HFFc6 (cell line): ENCODE data around the gene TNS4. TPM values are rescaled to one million over a fixed set of nuclear protein-coding genes. Genes with fewer than 3 reads are reported as not detected.
A peak's percentile ranks its signal among the peaks of the same experiment; 100 is the strongest.

ENCODE experiments used
- DNase-seq: peaks from one replicate; pipeline ENCODE4 v3.0.0-alpha.2; 2018
- H3K27ac Mint-ChIP-seq: 2 replicates; pipeline ENCODE4 v1.8.0; 2020; ENCODE audit warnings: mild to moderate bottlenecking, mixed read lengths
- H3K27me3 Mint-ChIP-seq: 2 replicates; pipeline ENCODE4 v1.8.0; 2021; ENCODE audit warnings: mild to moderate bottlenecking, moderate library complexity, mixed read lengths; ENCODE audit not compliant: insufficient read depth
- H3K36me3 Mint-ChIP-seq: 2 replicates; pipeline ENCODE4 v1.8.0; 2021; ENCODE audit warnings: low read depth, mixed read lengths
- H3K4me1 Mint-ChIP-seq: 2 replicates; pipeline ENCODE4 v1.8.0; 2020; ENCODE audit warnings: low read depth, mixed read lengths
- H3K4me3 Mint-ChIP-seq: 2 replicates; pipeline ENCODE4 v1.8.0; 2020; ENCODE audit warnings: mild to moderate bottlenecking, moderate library complexity, mixed read lengths
- H3K9me3 Mint-ChIP-seq: 2 replicates; pipeline ENCODE4 v1.8.0; 2020; ENCODE audit warnings: mild to moderate bottlenecking, mixed read lengths
- total RNA-seq, 6 experiments: library from RNA; stranded (reverse); fragmentation: NEBNext Ultra II Directional; extraction: Animal tissue kit (Norgen Biotek cat#: 25700); gene quantifications; 2 replicates in 1 of 6; 3 replicates in 5 of 6; pipeline ENCODE4 v1.2.3, GENCODE V29; 2021
- TF ChIP-seq, protein P1 (sequence below): fragments of 200-600 bp; sonication (generic); IDR thresholded peaks from 2 replicates; pipeline ENCODE4 v1.5.0; 2021; ENCODE audit warnings: antibody characterized with exemption, mild to moderate bottlenecking

Gene TNS4
- total RNA-seq, 6 experiments from 2014 or later: 0.17 TPM; not detected in 5

DNA sequence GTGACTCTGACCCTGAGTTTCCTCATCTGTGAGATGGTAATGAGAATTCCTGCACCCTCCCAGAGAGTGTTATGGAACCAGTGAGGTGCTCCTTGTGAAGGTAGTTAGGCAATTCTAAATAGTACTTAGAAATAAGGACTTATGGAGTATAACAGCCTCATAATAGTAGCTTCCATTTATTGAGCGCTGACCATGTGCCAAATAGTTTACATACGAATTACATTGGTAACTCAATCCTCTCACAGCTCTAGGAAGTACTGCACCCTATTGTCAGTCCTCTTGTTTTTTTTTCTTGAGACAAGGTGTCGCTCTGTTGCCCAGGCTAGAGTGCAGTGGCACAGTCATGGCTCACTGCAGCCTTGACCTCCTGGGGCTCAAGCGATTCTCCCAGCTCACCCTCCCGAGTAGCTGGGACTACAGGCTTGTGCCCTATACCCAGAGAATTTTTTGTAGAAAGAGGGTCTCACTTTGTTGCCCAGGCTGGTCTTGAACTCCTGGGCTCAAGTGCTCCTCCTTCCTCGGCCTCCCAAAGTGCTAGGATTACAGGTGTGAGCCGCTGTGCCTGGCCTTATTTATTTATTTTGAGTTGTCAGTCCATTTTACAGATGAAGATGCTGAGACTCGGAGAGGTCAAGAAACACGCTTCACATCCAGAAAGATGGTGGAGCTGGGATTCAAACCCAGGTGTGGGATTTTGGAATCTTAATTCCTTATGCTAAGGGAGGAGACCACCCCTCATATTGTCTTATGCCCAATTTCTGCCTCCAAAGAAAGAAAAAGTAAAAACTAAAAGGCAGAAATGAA lies 2.9 kb downstream of the TNS4 start:
- H3K27ac Mint-ChIP-seq: peak overlapping the region; percentile 65
- H3K36me3 Mint-ChIP-seq: no peaks in the 10 kb centered on the region

DNA sequence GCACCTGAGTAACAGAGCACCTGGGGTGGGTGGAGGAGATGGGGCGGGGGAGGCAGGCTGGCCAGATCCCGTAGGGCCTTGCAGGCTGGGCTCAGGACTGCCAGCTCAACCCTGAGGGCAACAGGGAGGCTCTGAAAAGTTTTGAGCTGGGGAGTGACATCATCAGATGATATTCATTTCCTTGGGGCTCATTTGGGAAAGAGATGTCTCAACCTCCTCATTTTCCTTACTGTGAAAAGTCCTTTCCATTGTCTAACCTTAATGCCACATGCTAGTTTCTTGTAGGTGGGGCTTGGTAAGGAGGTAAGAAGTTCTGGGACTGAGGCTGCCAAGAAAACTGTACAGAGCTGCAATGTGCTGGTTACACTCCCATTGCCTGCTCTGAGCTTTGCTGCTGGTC lies 3.7 kb downstream of the TNS4 start:
- Mint-ChIP-seq H3K4me1 (peaks cover 39% of the 10 kb centered on the region), H3K4me3 (no peak overlapping the region), H3K27ac (peak overlapping the region; percentile 65), H3K27me3 (peaks cover 5% of the 10 kb centered on the region; the same call in 1 of the 2 replicates), H3K36me3 (no peaks in the 10 kb centered on the region), H3K9me3 (no peaks in the 10 kb centered on the region)
- peak; percentile 41 for DNase-seq
- TF ChIP-seq, protein P1, sequence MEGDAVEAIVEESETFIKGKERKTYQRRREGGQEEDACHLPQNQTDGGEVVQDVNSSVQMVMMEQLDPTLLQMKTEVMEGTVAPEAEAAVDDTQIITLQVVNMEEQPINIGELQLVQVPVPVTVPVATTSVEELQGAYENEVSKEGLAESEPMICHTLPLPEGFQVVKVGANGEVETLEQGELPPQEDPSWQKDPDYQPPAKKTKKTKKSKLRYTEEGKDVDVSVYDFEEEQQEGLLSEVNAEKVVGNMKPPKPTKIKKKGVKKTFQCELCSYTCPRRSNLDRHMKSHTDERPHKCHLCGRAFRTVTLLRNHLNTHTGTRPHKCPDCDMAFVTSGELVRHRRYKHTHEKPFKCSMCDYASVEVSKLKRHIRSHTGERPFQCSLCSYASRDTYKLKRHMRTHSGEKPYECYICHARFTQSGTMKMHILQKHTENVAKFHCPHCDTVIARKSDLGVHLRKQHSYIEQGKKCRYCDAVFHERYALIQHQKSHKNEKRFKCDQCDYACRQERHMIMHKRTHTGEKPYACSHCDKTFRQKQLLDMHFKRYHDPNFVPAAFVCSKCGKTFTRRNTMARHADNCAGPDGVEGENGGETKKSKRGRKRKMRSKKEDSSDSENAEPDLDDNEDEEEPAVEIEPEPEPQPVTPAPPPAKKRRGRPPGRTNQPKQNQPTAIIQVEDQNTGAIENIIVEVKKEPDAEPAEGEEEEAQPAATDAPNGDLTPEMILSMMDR: no peak

More for the DNA sequence above, 2.9 kb downstream of the TNS4 start:
- no peak overlapping the region for H3K4me3 Mint-ChIP-seq
- peaks cover 5% of the 10 kb centered on the region; the same call in 1 of the 2 replicates for H3K27me3 Mint-ChIP-seq
- peaks cover 39% of the 10 kb centered on the region for H3K4me1 Mint-ChIP-seq
- H3K9me3 Mint-ChIP-seq: no peaks in the 10 kb centered on the region
- DNase-seq: no peak
- TF ChIP-seq, protein P1: no peak

DNA sequence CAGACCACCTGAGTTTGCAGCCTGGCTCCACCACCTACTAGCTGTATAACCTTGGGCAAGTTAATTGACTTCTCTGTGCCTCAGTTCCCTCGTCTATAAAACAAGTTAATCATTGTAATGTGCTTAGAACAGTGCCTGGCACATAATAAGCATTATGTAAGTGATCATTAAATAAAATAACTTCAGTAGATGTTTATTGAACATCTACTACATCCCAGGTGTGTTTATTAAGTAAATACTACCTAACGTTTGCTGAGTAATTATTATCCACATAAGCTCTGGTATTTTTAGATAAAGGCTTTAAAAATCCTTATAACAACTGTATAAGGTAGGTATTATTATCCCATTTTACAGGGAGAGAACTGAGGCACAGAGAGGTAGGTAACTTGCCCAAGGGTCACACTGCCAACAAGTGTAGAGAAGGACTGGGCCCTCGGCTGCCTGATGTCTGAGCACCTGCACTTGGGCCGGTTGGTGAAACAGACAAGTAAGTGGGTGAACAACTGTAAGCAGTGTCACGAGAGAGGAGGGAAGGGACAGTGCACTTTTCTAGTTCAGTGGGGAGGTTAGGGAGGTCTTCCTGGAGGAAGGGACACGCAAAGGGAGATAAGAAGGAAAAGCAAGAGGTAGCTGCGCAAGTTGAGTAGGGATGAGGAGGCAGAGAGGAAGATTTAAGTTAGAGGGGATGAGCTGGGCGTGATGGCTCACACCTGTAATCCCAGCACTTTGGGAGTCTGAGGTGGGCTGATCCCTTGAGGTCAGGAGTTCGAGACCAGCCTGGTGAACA lies 4.6 kb downstream of the TNS4 start:
- no peak overlapping the region for H3K27ac Mint-ChIP-seq
- H3K9me3 Mint-ChIP-seq: no peaks in the 10 kb centered on the region
- peaks cover 2% of the 10 kb centered on the region; the same call in 1 of the 2 replicates for H3K27me3 Mint-ChIP-seq
- H3K4me1 Mint-ChIP-seq: peaks cover 39% of the 10 kb centered on the region
- no peak for DNase-seq
- H3K4me3 Mint-ChIP-seq: no peak overlapping the region
- TF ChIP-seq, protein P1: no peak
- H3K36me3 Mint-ChIP-seq: no peaks in the 10 kb centered on the region

DNA sequence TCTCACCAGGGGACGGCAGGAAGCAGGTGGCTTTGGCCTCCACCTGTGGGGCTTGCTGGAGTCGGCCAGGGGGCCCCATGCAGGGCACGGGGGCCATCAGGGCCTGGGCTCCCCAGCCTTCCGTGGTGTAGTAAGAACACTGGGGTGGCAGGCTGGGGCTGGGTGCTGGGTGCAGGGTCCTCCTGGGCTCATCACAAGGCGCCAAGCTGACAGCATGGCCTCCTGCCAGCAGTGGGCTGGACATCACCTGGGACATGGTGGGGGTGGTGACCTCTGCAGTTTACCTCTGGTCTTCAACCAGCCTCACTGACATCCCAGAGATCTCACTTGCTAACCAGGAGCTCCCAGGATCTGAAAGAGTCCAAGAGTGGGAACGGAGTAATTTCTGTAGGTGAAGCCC lies 5.3 kb downstream of the TNS4 start:
- H3K4me3 Mint-ChIP-seq: no peak overlapping the region
- no peaks in the 10 kb centered on the region for H3K9me3 Mint-ChIP-seq
- H3K4me1 Mint-ChIP-seq: peaks cover 41% of the 10 kb centered on the region
- no peak for DNase-seq
- TF ChIP-seq, protein P1: no peak
- H3K27me3 Mint-ChIP-seq: peaks cover 2% of the 10 kb centered on the region; the same call in 1 of the 2 replicates
- H3K27ac Mint-ChIP-seq: no peak overlapping the region
- H3K36me3 Mint-ChIP-seq: no peaks in the 10 kb centered on the region

- TF ChIP-seq, protein P1: no peak
- H3K4me3 Mint-ChIP-seq: no peak overlapping the region
- no peak for DNase-seq
- H3K9me3 Mint-ChIP-seq: no peaks in the 10 kb centered on the region
- no peak overlapping the region for H3K27ac Mint-ChIP-seq
- no peaks in the 10 kb centered on the region for H3K36me3 Mint-ChIP-seq
- peaks cover 3% of the 10 kb centered on the region; the same call in 1 of the 2 replicates for H3K27me3 Mint-ChIP-seq
- peaks cover 47% of the 10 kb centered on the region for H3K4me1 Mint-ChIP-seq
These were observed 6.3 kb downstream of the TNS4 start for GRCh38 chr17:40495140-40495539.
